Stimulated activated CD8-positive, alpha-beta memory T cell treated with anti-CD3 and anti-CD28 coated beads, Interleukin-15, amount 100 ng/mL, for 48 hours (primary cell): ENCODE results near the gene CHMP5.
A peak's percentile ranks its signal among the peaks of the same experiment; 100 is the strongest.

Experiments used
- DNase-seq, 2 donors: peaks; one replicate each; pipeline ENCODE4 v3.0.0-alpha.2; 2020; ENCODE audit warnings: low read depth in 2 of 2

Gene CHMP5

GRCh38 chr9:33264473-33265177 is at the start of gene CHMP5, which contains the start of gene BAG1:
Gene CHMP5, plus strand, starts transcription at chr9:33265049. Its CDS starts 30 bp downstream, at chr9:33265079.
Gene BAG1, minus strand, starts transcription at chr9:33264708.
- peak; percentile 98 to 99 for DNase-seq

- no peak for DNase-seq
Measured at GRCh38 chr9:33220681-33221567, 43.9 kb upstream of the CHMP5 start.

GRCh38 chr9:33221568-33221884 is 43.3 kb upstream of the CHMP5 start:
- no peak for DNase-seq

- DNase-seq: no peak
Measured at GRCh38 chr9:33222031-33222430, 42.8 kb upstream of the CHMP5 start.

GRCh38 chr9:33223696-33224095 is 41.2 kb upstream of the CHMP5 start:
- DNase-seq: no peak

GRCh38 chr9:33225319-33226147 is 39.3 kb upstream of the CHMP5 start:
- peak; percentile 16 to 30 for DNase-seq

GRCh38 chr9:33227008-33227398 is 37.8 kb upstream of the CHMP5 start:
- no peak for DNase-seq

GRCh38 chr9:33227741-33228140 is 37.1 kb upstream of the CHMP5 start:
- no peak for DNase-seq

- no peak for DNase-seq
Measured at GRCh38 chr9:33228606-33229005, 36.2 kb upstream of the CHMP5 start.

GRCh38 chr9:33229359-33230114 is 35.3 kb upstream of the CHMP5 start:
- no peak for DNase-seq

- DNase-seq: no peak
Measured at GRCh38 chr9:33230756-33231622, 33.9 kb upstream of the CHMP5 start.

- no peak for DNase-seq
Measured at GRCh38 chr9:33231623-33231942, 33.3 kb upstream of the CHMP5 start.

GRCh38 chr9:33232815-33233214 is 32.0 kb upstream of the CHMP5 start:
- DNase-seq: no peak

GRCh38 chr9:33233626-33234342 is 31.1 kb upstream of the CHMP5 start:
- no peak for DNase-seq

GRCh38 chr9:33234511-33235467 is 30.1 kb upstream of the CHMP5 start:
- DNase-seq: no peak

GRCh38 chr9:33236571-33236970 is 28.3 kb upstream of the CHMP5 start:
- DNase-seq: no peak

GRCh38 chr9:33239921-33240320 is 24.9 kb upstream of the CHMP5 start, which contains the start of gene SPINK4:
Gene SPINK4, plus strand, starts transcription at chr9:33240167. Its CDS starts 42 bp downstream, at chr9:33240209.
- no peak for DNase-seq

GRCh38 chr9:33241298-33241697 is 23.6 kb upstream of the CHMP5 start:
- no peak for DNase-seq
